Fibroblast of lung (primary cell): ENCODE data around the gene TARS1. TPM values are rescaled to one million over a fixed set of nuclear protein-coding genes. Genes with fewer than 3 reads are reported as not detected.
A peak's percentile ranks its signal among the peaks of the same experiment; 100 is the strongest.
"Not testable (repeated sequence)": the region's sequence is repeated elsewhere in the genome, so short reads cannot be mapped to it uniquely, and the experiment has no call there.

ENCODE experiments used
- DNase-seq, 2 donors: peaks; one replicate each; pipeline versions ENCODE4 v3.0.0 to v3.0.0-alpha.2; 2010; ENCODE audit warnings: low read depth in 2 of 2
- H2AFZ ChIP-seq: 2 replicates; pipeline ENCODE4 v1.5.1; 2012; ENCODE audit warnings: low read length, control low read depth, inconsistent platforms
- H3K27ac ChIP-seq: 2 replicates; pipeline ENCODE4 v1.5.1; 2011; ENCODE audit warnings: low read length, control low read depth; ENCODE audit not compliant: insufficient read depth
- H3K27me3 ChIP-seq: 2 replicates; pipeline ENCODE4 v1.5.1; 2011; ENCODE audit warnings: mild to moderate bottlenecking, low read length; ENCODE audit not compliant: control insufficient read depth, insufficient read depth
- H3K36me3 ChIP-seq: 2 replicates; pipeline ENCODE4 v1.5.1; 2011; ENCODE audit warnings: low read length; ENCODE audit not compliant: control insufficient read depth, insufficient read depth
- H3K4me1 ChIP-seq: 2 replicates; pipeline ENCODE4 v1.5.1; 2011; ENCODE audit warnings: low read length; ENCODE audit not compliant: control insufficient read depth, insufficient read depth; ENCODE audit errors: extremely low read depth
- H3K4me2 ChIP-seq: 2 replicates; pipeline ENCODE4 v1.5.1; 2011; ENCODE audit warnings: low read length, control low read depth; ENCODE audit not compliant: insufficient read depth; ENCODE audit errors: extremely low read depth
- H3K4me3 ChIP-seq, 4 experiments: fragments of 200-600 bp in 1 of 4; sonication (generic) in 1 of 4; replicated peaks in 1 of 4; 2 replicates each; pipeline ENCODE4 v1.5.1; 2011 to 2016; ENCODE audit warnings: low read length in 4 of 4, low read depth in 3 of 4, mild to moderate bottlenecking in 3 of 4, control low read depth in 2 of 4, inconsistent platforms in 1 of 4, mixed read lengths in 1 of 4; ENCODE audit not compliant: insufficient read depth in 1 of 4; ENCODE audit errors: control extremely low read depth in 1 of 4
- H3K79me2 ChIP-seq: 2 replicates; pipeline ENCODE4 v1.5.1; 2012; ENCODE audit warnings: mild to moderate bottlenecking, low read length, inconsistent platforms; ENCODE audit not compliant: control insufficient read depth, insufficient read depth
- H3K9ac ChIP-seq: 2 replicates; pipeline ENCODE4 v1.5.1; 2011; ENCODE audit warnings: mild to moderate bottlenecking, low read length, control low read depth; ENCODE audit not compliant: insufficient read depth
- H3K9me3 ChIP-seq: 2 replicates; pipeline ENCODE4 v1.5.1; 2012; ENCODE audit warnings: low read depth, low read length; ENCODE audit not compliant: control insufficient read depth, insufficient read depth
- H4K20me1 ChIP-seq: 2 replicates; pipeline ENCODE4 v1.5.1; 2011; ENCODE audit warnings: low read length; ENCODE audit not compliant: control insufficient read depth, insufficient read depth; ENCODE audit errors: extremely low read depth
- CTCF ChIP-seq, 2 donors: IDR thresholded peaks in 1 of 2; conservative IDR thresholded peaks in 1 of 2; 1 replicate in 1 of 2; 2 replicates in 1 of 2; pipeline ENCODE4 v1.5.1; 2011 to 2012; ENCODE audit warnings: low read length in 2 of 2, control low read depth in 1 of 2, inconsistent platforms in 1 of 2, low read depth in 1 of 2, mild to moderate bottlenecking in 1 of 2
- EZH2 ChIP-seq: IDR thresholded peaks from 2 replicates; pipeline ENCODE4 v1.5.1; 2012; ENCODE audit warnings: low read length, control low read depth, mild to moderate bottlenecking; ENCODE audit errors: missing control alignments
- polyA plus RNA-seq, 2 donors: library from polyadenylated mRNA; depleted of rRNA in 1 of 2; stranded (reverse) in 1 of 2; unstranded in 1 of 2; fragments of >200 nt; gene quantifications; 2 replicates each; pipeline ENCODE4 v1.2.1, GENCODE V29; 2011 to 2012; ENCODE audit warnings: missing spikeins in 1 of 2
- total RNA-seq: library from RNA; depleted of rRNA; stranded (reverse); fragments of >200 nt; gene quantifications from 2 replicates; pipeline ENCODE4 v1.2.1, GENCODE V29; 2014

The TARS1 gene
- total and polyA plus RNA-seq, 2 donors (not counting 1 experiment from before 2014, with no cell fraction given) = 130 to 368 TPM

DNA sequence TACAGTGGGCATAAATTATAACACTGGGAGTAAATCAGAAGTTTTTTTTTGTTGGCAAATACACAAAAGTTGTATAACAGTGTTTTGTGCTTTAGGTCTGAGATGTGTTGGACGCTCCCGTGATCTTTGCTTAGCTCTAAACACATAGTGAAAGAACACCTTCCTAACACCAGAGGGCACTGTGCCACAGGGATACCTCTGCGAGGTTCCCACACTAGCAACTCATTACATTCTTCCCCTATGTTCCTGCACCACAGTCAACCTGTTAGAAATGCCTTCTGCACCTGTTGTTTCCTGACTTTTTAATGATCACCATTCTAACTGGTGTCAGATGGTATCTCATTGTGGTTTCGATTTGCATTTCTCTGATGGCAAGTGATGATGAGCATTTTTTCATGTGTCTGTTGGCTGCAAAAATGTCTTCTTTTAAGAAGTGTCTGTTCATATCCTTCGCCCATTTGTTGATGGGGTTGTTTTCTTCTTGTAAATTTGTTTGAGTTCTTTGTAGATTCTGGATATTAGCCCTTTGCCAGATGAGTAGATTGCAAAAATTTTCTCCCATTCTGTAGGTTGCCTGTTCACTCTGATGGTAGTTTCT lies 4.8 kb upstream of the TARS1 start:
- H3K9ac ChIP-seq, H3K9me3 ChIP-seq, H3K36me3 ChIP-seq, H2AFZ ChIP-seq, H4K20me1 ChIP-seq, H3K4me1 ChIP-seq, H3K27me3 ChIP-seq, H3K4me3 ChIP-seq, H3K79me2 ChIP-seq, H3K4me2 ChIP-seq, H3K27ac ChIP-seq: not testable (repeated sequence)
- TF ChIP-seq CTCF (conservative IDR thresholded peaks at IDR 0.05 in 1 of 2, IDR thresholded peaks at IDR 0.05 in 1 of 2; ENCODE audit: low read depth in 1 of 2, low read length in 2 of 2) = peak; percentile 81 to 83
- peak; percentile 67 to 80 for DNase-seq

- Histone ChIP-seq H3K9ac (no peak overlapping the region), H3K79me2 (peaks cover 36% of the 10 kb centered on the region)
These were observed 1.8 kb upstream of the TARS1 start for GRCh38 chr5:33438996-33439395.

GRCh38 chr5:33439905-33440481 lies 772 bp upstream of the TARS1 start:
- Histone ChIP-seq H3K9ac (peak overlapping the region; percentile 67), H3K4me1 (peaks cover 6% of the 10 kb centered on the region), H3K27me3 (no peaks in the 10 kb centered on the region), H3K36me3 (no peaks in the 10 kb centered on the region), H3K4me2 (peak overlapping the region; percentile 93), H3K79me2 (peaks cover 46% of the 10 kb centered on the region), H3K9me3 (no peaks in the 10 kb centered on the region), H4K20me1 (peaks cover 2% of the 10 kb centered on the region), H3K27ac (peak overlapping the region; percentile 84), H2AFZ (peak overlapping the region; percentile 80), H3K4me3 (peak overlapping the region; percentile 76 to 88 (median 78))
- TF ChIP-seq EZH2 (no peak), CTCF (conservative IDR thresholded peaks at IDR 0.05 in 1 of 2, IDR thresholded peaks at IDR 0.05 in 1 of 2; ENCODE audit: low read depth in 1 of 2, low read length in 2 of 2) (no peak)
- no peak for DNase-seq

More at GRCh38 chr5:33438996-33439395, 1.8 kb upstream of the TARS1 start:
- Histone ChIP-seq H3K36me3 (no peaks in the 10 kb centered on the region), H4K20me1 (no peaks in the 10 kb centered on the region), H3K4me2 (peak overlapping the region; percentile 93), H2AFZ (no peak overlapping the region), H3K9me3 (no peaks in the 10 kb centered on the region), H3K27me3 (no peaks in the 10 kb centered on the region), H3K4me1 (peaks cover 6% of the 10 kb centered on the region), H3K4me3 (peak overlapping the region; percentile 76 to 88 (median 78)), H3K27ac (no peak overlapping the region)
- TF ChIP-seq EZH2 = no peak
- TF ChIP-seq CTCF (conservative IDR thresholded peaks at IDR 0.05 in 1 of 2, IDR thresholded peaks at IDR 0.05 in 1 of 2; ENCODE audit: low read depth in 1 of 2, low read length in 2 of 2) = no peak
- DNase-seq = no peak
